Measurements from ENCODE around the gene TYMP. TPM values are rescaled to one million over a fixed set of nuclear protein-coding genes. Genes with fewer than 3 reads are reported as not detected.

TYMP gene
- total and polyA plus RNA-seq, 3 donors from 2014 or later, result 12.5 to 25.9 (median 15.4) TPM

DNA sequence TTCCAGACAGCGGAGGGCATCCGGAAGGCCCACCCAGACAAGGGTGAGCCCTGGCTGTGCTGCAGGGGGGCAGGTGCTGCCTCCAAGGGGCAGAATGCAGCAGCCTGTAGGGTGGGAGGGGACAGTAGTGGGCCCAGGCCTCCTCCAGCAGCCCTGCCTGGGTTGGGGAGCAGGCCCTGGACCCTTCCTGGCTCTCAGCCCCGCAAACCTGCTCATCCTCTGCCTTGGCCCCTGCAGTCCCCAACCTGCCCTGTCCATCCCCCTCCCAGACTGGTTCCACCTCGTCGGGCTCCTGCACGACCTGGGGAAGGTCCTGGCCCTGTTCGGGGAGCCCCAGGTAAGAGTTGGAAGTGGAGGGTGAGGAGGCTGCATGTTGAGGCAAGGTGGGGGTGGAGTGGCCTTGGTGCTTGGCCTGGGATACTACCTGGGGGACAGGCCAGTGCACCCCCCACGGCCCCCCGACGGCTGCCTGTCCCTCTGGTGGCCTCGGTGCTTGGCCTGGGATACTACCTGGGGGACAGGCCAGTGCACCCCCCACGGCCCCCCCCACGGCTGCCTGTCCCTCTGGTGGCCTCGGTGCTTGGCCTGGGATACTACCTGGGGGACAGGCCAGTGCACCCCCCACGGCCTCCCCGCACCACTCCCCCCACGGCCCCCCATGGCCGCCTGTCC, 41.7 kb downstream of the TYMP start:
- no peak for DNase-seq
- Histone ChIP-seq H3K9me3 (no peaks in the 10 kb centered on the region), H3K36me3 (ENCODE audit: low read depth, missing control alignments) (no peaks in the 10 kb centered on the region), H3K27ac (no peak overlapping the region), H3K27me3 (no peaks in the 10 kb centered on the region), H3K4me3 (no peak overlapping the region), H3K4me1 (no peaks in the 10 kb centered on the region)
- intact Hi-C loops (cut with DNase I; ENCODE audit: low total_unique reads), result no loop called here
- TF ChIP-seq POLR2A (IDR thresholded peaks at IDR 0.05), result no peak
- TF ChIP-seq, protein P1, sequence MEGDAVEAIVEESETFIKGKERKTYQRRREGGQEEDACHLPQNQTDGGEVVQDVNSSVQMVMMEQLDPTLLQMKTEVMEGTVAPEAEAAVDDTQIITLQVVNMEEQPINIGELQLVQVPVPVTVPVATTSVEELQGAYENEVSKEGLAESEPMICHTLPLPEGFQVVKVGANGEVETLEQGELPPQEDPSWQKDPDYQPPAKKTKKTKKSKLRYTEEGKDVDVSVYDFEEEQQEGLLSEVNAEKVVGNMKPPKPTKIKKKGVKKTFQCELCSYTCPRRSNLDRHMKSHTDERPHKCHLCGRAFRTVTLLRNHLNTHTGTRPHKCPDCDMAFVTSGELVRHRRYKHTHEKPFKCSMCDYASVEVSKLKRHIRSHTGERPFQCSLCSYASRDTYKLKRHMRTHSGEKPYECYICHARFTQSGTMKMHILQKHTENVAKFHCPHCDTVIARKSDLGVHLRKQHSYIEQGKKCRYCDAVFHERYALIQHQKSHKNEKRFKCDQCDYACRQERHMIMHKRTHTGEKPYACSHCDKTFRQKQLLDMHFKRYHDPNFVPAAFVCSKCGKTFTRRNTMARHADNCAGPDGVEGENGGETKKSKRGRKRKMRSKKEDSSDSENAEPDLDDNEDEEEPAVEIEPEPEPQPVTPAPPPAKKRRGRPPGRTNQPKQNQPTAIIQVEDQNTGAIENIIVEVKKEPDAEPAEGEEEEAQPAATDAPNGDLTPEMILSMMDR (IDR thresholded peaks at IDR 0.05), result no peak
- 87 to 100% methylated on average over 2 to 7 of the region's 18 CpGs for WGBS, 2 donors

DNA sequence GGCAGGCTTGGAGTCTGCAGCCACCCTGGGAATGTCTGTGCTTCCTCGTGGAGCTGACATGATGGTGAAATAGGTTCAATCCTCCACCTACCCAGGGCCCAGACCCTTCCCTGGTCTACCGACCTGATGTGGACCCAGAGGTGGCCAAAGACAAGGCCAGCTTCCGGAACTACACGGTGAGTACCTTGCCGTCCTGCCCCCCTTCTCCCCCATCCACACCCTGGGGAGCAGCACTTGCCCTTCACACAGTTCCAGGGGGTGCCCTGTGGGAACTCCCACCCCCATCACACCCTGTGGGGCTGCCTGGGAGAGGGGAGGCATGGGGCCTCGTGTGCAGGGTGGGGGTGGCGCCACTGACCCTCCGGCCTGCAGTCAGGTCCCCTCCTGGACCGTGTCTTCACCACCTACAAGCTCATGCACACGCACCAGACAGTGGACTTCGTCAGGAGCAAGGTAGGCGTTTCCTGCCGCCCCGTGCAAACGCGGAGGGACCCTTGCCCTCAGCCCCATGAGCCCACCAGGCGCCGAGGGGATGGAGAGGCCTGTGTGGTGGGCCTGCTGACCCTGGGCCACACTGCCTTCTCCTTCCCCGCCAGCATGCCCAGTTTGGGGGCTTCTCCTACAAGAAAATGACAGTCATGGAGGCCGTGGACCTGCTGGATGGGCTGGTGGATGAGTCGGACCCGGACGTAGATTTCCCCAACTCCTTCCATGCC, 42.4 kb downstream of the TYMP start:
- no peak for DNase-seq
- H3K4me1 ChIP-seq, result no peaks in the 10 kb centered on the region
- H3K36me3 ChIP-seq (ENCODE audit: low read depth, missing control alignments), result no peaks in the 10 kb centered on the region
- 88 to 91% methylated on average over 22 of the region's 23 CpGs for whole genome bisulfite sequencing, 2 donors
- intact Hi-C loops (cut with DNase I; ENCODE audit: low total_unique reads), result no loop called here
- no peaks in the 10 kb centered on the region for H3K9me3 ChIP-seq
- TF ChIP-seq, protein P1 (IDR thresholded peaks at IDR 0.05), result no peak
- no peak for TF ChIP-seq POLR2A (IDR thresholded peaks at IDR 0.05)
- no peak overlapping the region for H3K4me3 ChIP-seq
- no peaks in the 10 kb centered on the region for H3K27me3 ChIP-seq
- no peak overlapping the region for H3K27ac ChIP-seq

DNA sequence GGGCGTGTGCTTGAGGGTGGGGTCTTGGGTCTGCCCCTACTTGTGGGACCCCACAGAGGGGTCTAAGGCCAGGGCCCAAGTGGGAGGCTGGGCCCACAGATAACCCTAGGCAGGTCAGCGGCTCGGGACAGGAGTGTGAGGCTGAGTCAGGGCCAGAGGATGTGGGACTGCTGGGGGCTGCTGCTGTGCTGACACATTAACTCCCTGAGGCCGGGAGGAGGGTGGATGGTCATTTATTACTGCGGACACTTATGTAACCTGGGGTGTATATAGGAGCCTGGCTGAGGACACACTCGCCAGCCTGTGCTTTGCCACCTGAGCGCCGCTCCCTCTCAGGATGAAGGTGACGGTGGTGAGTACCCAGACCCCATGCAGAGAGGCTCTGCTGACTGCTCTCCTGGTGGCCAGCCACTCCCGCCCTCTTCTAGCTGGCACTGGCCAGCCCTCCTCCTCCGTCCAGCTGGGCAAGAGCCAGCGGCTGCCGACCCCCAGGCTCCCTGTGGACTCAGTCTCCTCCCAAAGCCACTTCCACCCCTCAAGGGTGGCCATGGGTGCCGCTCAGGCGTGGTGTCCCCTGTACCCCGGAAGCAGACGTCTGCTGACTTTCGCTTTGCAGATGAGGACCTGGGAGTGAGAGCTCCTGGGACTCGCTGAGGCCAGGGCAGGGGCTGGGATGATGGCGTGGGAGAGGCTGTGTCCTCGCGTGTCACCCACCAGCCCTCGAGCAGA, 43.1 kb downstream of the TYMP start, which contains the start of gene MIOX:
TSS of gene MIOX (plus strand) at position 299 of the 729 bp plus-strand sequence. CDS start at position 338, 39 bp downstream.
- no peak for DNase-seq
- TF ChIP-seq, protein P1 (IDR thresholded peaks at IDR 0.05), result no peak
- no peak for TF ChIP-seq POLR2A (IDR thresholded peaks at IDR 0.05)
- Histone ChIP-seq H3K4me1 (no peaks in the 10 kb centered on the region), H3K4me3 (no peak within 1 kb of the TSS), H3K36me3 (ENCODE audit: low read depth, missing control alignments) (no peaks in the 10 kb centered on the region), H3K9me3 (no peaks in the 10 kb centered on the region), H3K27ac (no peak within 1 kb of the TSS), H3K27me3 (no peaks in the 10 kb centered on the region)
- intact Hi-C loops (cut with DNase I; ENCODE audit: low total_unique reads), result no loop called here
- 79% methylated on average over 18 to 23 of the region's 23 CpGs for WGBS, 2 donors

DNA sequence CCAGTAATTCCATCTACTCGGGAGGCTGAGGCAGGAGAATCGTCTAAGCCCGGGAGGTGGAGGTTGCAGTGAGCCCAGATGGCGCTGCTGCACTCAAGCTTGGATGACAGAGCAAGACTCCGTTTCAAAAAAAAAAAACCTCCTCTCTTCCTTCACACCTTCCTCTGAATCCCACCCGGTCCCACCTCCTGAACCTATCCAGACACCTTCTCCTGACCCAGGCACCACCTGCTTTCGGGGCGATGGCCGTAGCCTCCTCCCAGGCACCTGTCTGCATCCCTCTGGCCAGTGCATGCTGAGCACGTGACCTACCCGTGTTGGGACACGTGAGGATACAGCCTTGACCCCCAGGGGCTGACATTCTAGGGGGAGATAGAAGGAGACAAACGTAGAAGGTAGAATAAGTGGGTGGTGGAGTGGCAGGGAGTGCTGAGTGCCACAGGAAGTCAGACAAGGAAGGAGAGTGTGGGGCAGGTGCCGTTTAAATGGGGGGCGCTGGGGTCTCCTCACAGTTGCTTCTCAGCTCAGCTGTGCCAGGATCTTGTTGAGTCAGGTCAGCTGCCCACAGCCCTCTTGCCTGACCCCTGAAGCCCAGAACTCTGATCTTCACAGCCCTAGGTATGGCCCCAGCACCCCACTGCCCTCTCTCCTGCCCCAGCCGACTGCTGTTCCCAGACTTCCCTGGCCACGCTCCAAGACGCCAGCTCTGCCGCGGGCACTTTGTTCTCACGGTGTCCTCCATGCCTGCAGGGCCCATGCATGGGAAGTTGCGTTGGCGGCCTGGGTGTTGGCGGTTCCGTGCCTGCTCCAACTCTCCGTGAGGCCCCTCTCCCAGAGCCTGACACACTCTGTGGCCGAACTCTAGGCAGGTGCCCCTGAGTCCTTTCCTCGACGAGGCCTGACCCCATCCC, 44.3 kb downstream of the TYMP start:
- intact Hi-C loops (cut with DNase I; ENCODE audit: low total_unique reads), result no loop called here
- no peak overlapping the region for H3K27ac ChIP-seq
- no peak for DNase-seq

More for the DNA sequence above, 44.3 kb downstream of the TYMP start:
- no peaks in the 10 kb centered on the region for H3K36me3 ChIP-seq (ENCODE audit: low read depth, missing control alignments)
- TF ChIP-seq, protein P1 (IDR thresholded peaks at IDR 0.05), result no peak
- no peak for TF ChIP-seq POLR2A (IDR thresholded peaks at IDR 0.05)
- H3K4me1 ChIP-seq, result no peaks in the 10 kb centered on the region
- 71 to 74% methylated on average over 18 to 29 of the region's 29 CpGs for WGBS, 2 donors
- no peaks in the 10 kb centered on the region for H3K9me3 ChIP-seq
- H3K27me3 ChIP-seq, result no peaks in the 10 kb centered on the region
- H3K4me3 ChIP-seq, result no peak overlapping the region

Measured in testis (tissue), 3 donors.